GM23338 (cell line): Measurements from ENCODE around the gene SLC7A4. TPM values are rescaled to one million over a fixed set of nuclear protein-coding genes. Genes with fewer than 3 reads are reported as not detected.

Experiments
- ATAC-seq: fragments of 200-7000 bp; cut with Tn5 transposase; 3 replicates; pipeline ENCODE4 v1.9.1; 2020
- DNase-seq: peaks from one replicate; pipeline ENCODE4 v3.0.0-alpha.2; 2015; ENCODE audit warnings: low spot score
- H2AFZ ChIP-seq: fragments of 200-600 bp; sonication (generic); 2 replicates; pipeline ENCODE4 v1.8.0; 2016; ENCODE audit warnings: antibody characterized with exemption, mild to moderate bottlenecking, moderate library complexity
- H3F3A ChIP-seq: fragments of 200-600 bp; sonication (generic); replicated peaks from 2 replicates; pipeline ENCODE4 v1.8.0; 2017; ENCODE audit warnings: antibody characterized with exemption, mixed run types, low read depth
- H3K27ac ChIP-seq: fragments of 200-600 bp; sonication (generic); 2 replicates; pipeline ENCODE4 v1.6.1; 2016; ENCODE audit warnings: low read depth
- H3K27me3 ChIP-seq: fragments of 200-600 bp; sonication (generic); 2 replicates; pipeline ENCODE4 v1.8.0; 2016; ENCODE audit warnings: mild to moderate bottlenecking, mixed run types, moderate library complexity; ENCODE audit not compliant: insufficient read depth
- H3K36me3 ChIP-seq: fragments of 200-600 bp; sonication (generic); 2 replicates; pipeline ENCODE4 v1.8.0; 2016; ENCODE audit warnings: mild to moderate bottlenecking; ENCODE audit not compliant: insufficient read depth
- H3K4me1 ChIP-seq: fragments of 200-600 bp; sonication (generic); 2 replicates; pipeline ENCODE4 v1.8.0; 2016; ENCODE audit warnings: mild to moderate bottlenecking, moderate library complexity; ENCODE audit not compliant: insufficient read depth
- H3K4me2 ChIP-seq: fragments of 200-600 bp; sonication (generic); 2 replicates; pipeline ENCODE4 v1.7.1; 2017; ENCODE audit warnings: mixed run types
- H3K4me3 ChIP-seq: fragments of 200-600 bp; sonication (generic); 2 replicates; pipeline ENCODE4 v1.6.1; 2016; ENCODE audit warnings: mixed run types
- H3K79me2 ChIP-seq: fragments of 200-600 bp; sonication (generic); replicated peaks from 2 replicates; pipeline ENCODE4 v1.8.0; 2017; ENCODE audit warnings: mild to moderate bottlenecking; ENCODE audit not compliant: insufficient read depth
- H3K9me2 ChIP-seq: fragments of 200-600 bp; sonication (generic); 2 replicates; pipeline ENCODE4 v1.8.0; 2017; ENCODE audit not compliant: insufficient read depth
- H4K20me1 ChIP-seq: fragments of 200-600 bp; sonication (generic); replicated peaks from 2 replicates; pipeline ENCODE4 v1.8.0; 2017; ENCODE audit warnings: mild to moderate bottlenecking; ENCODE audit not compliant: insufficient read depth
- H3K27ac Mint-ChIP-seq: 2 replicates; pipeline ENCODE4 v1.8.0; 2020; ENCODE audit warnings: inconsistent platforms, mild to moderate bottlenecking, moderate library complexity, mixed read lengths
- H3K27me3 Mint-ChIP-seq: 3 replicates; pipeline ENCODE4 v1.8.0; 2022; ENCODE audit warnings: low read depth, mild to moderate bottlenecking, moderate library complexity, mixed read lengths, inconsistent platforms; ENCODE audit not compliant: insufficient read depth, poor library complexity
- H3K36me3 Mint-ChIP-seq: 3 replicates; pipeline ENCODE4 v1.8.0; 2021; ENCODE audit warnings: low read depth, mild to moderate bottlenecking, inconsistent platforms, moderate library complexity, mixed read lengths
- H3K4me1 Mint-ChIP-seq: 3 replicates; pipeline ENCODE4 v1.8.0; 2020; ENCODE audit warnings: mild to moderate bottlenecking, inconsistent platforms, mixed read lengths
- H3K4me3 Mint-ChIP-seq: 3 replicates; pipeline ENCODE4 v1.8.0; 2021; ENCODE audit warnings: moderate library complexity, mild to moderate bottlenecking, inconsistent platforms, mixed read lengths
- H3K9me3 Mint-ChIP-seq: 3 replicates; pipeline ENCODE4 v1.8.0; 2020; ENCODE audit warnings: moderate library complexity, mild to moderate bottlenecking, inconsistent platforms, mixed read lengths
- CREB1 ChIP-seq: fragments of 250-450 bp; sonication (Bioruptor Pico); IDR thresholded peaks from 2 replicates; pipeline ENCODE4 v1.5.0; 2020; ENCODE audit warnings: low read depth, mild to moderate bottlenecking, moderate library complexity
- CTCF ChIP-seq, 2 experiments: fragments of 200-600 bp in 1 of 2; sonication (generic) in 1 of 2; conservative IDR thresholded peaks; 2 replicates each; pipeline versions ENCODE4 v1.5.1 to v1.6.1; 2016 to 2017; ENCODE audit warnings: antibody characterized with exemption in 2 of 2, low read depth in 2 of 2, mild to moderate bottlenecking in 2 of 2, moderate library complexity in 1 of 2
- ETS1 ChIP-seq: IDR thresholded peaks from 2 replicates; pipeline ENCODE4 v1.6.1; 2016; ENCODE audit warnings: antibody characterized with exemption
- EZH2 ChIP-seq: fragments of 200-600 bp; sonication (generic); IDR thresholded peaks from one replicate; pipeline ENCODE4 v1.8.0; 2017; ENCODE audit warnings: antibody characterized with exemption, mild to moderate bottlenecking, low read depth; ENCODE audit not compliant: unreplicated experiment
- EZH2phosphoT487 ChIP-seq: fragments of 200-600 bp; sonication (generic); IDR thresholded peaks from one replicate; pipeline ENCODE4 v1.8.1; 2018; ENCODE audit warnings: antibody characterized with exemption; ENCODE audit not compliant: unreplicated experiment
- JUNB ChIP-seq: IDR thresholded peaks from one replicate; pipeline ENCODE4 v1.6.1; 2016; ENCODE audit warnings: antibody characterized with exemption; ENCODE audit not compliant: unreplicated experiment
- NANOG ChIP-seq: IDR thresholded peaks from 2 replicates; pipeline ENCODE4 v1.6.1; 2016; ENCODE audit warnings: antibody characterized with exemption, borderline replicate concordance
- POLR2AphosphoS5 ChIP-seq: IDR thresholded peaks from 2 replicates; pipeline ENCODE4 v1.6.1; 2016; ENCODE audit warnings: antibody characterized with exemption, low read depth
- REST ChIP-seq: IDR thresholded peaks from one replicate; pipeline ENCODE4 v1.6.1; 2018; ENCODE audit warnings: antibody characterized with exemption; ENCODE audit not compliant: unreplicated experiment
- STAT1 ChIP-seq: IDR thresholded peaks from one replicate; pipeline ENCODE4 v1.6.1; 2016; ENCODE audit warnings: antibody characterized with exemption; ENCODE audit not compliant: unreplicated experiment
- ZNF114 ChIP-seq: fragments of 250-450 bp; sonication (Bioruptor Pico); IDR thresholded peaks from 2 replicates; pipeline ENCODE4 v1.5.0; 2020; ENCODE audit warnings: mild to moderate bottlenecking, moderate library complexity
- ZNF331 ChIP-seq: fragments of 250-450 bp; sonication (Bioruptor Pico); IDR thresholded peaks from 2 replicates; pipeline ENCODE4 v1.5.0; 2020; ENCODE audit warnings: low read depth, mild to moderate bottlenecking, moderate library complexity
- ZNF462 ChIP-seq: fragments of 250-450 bp; sonication (Bioruptor Pico); IDR thresholded peaks from 2 replicates; pipeline ENCODE4 v1.5.0; 2020; ENCODE audit warnings: mild to moderate bottlenecking, moderate library complexity
- polyA plus RNA-seq: library from polyadenylated mRNA; unstranded; fragments of >200 nt; fragmentation: Nextera tagmentation; extraction: Ambion mirVana; gene quantifications from 2 replicates; pipeline ENCODE4 v1.2.1, GENCODE V29; 2016
- total RNA-seq: library from RNA; depleted of rRNA; stranded (reverse); fragments of >200 nt; shearing (Covaris generic); gene quantifications from 2 replicates; pipeline ENCODE4 v1.2.3, GENCODE V29; 2014

The SLC7A4 gene
- total and polyA plus RNA-seq, 2 experiments from 2014 or later: 0.07 to 0.44 TPM

GRCh38 chr22:20990184-20991180 lies 41.9 kb downstream of the SLC7A4 start:
- H3K9me2 ChIP-seq: no peaks in the 10 kb centered on the region
- Mint-ChIP-seq H3K4me3 (no peak overlapping the region), H3K36me3 (peaks cover 8% of the 10 kb centered on the region; the same call in 1 of the 3 replicates), H3K4me1 (no peaks in the 10 kb centered on the region; the same call in 2 of the 3 replicates), H3K27me3 (peaks cover 5% of the 10 kb centered on the region), H3K9me3 (no peaks in the 10 kb centered on the region), H3K27ac (no peak overlapping the region)
- no peak for TF ChIP-seq STAT1
- no peak for TF ChIP-seq EZH2
- no peak for TF ChIP-seq ZNF331
- no peak for TF ChIP-seq ETS1
- TF ChIP-seq ZNF114: no peak
- no peak for TF ChIP-seq EZH2phosphoT487
- TF ChIP-seq CREB1: no peak
- no peak for TF ChIP-seq ZNF462 (CRISPR knock-in tag)
- no peak for TF ChIP-seq NANOG
- TF ChIP-seq REST: no peak
- TF ChIP-seq JUNB: no peak
- no peak for TF ChIP-seq POLR2AphosphoS5
- no peak for TF ChIP-seq CTCF (conservative IDR thresholded peaks at IDR 0.05; ENCODE audit: low read depth in 2 of 2)
- no peak overlapping the region for H3K4me2 ChIP-seq
- no peak overlapping the region for H3K27ac ChIP-seq
- no peaks in the 10 kb centered on the region for H3K36me3 ChIP-seq
- H2AFZ ChIP-seq: no peak overlapping the region
- DNase-seq: no peak
- H4K20me1 ChIP-seq: no peaks in the 10 kb centered on the region
- H3K4me1 ChIP-seq: no peaks in the 10 kb centered on the region
- no peaks in the 10 kb centered on the region for H3F3A ChIP-seq
- no peak for ATAC-seq
- no peak overlapping the region for H3K4me3 ChIP-seq
- no peaks in the 10 kb centered on the region for H3K79me2 ChIP-seq
- H3K27me3 ChIP-seq: no peaks in the 10 kb centered on the region
